Measurements from ENCODE around the gene SMCHD1.
"Not testable (repeated sequence)": the region's sequence is repeated elsewhere in the genome, so short reads cannot be mapped to it uniquely, and the experiment has no call there.

- TF ChIP-seq BHLHE40 (IDR thresholded peaks at IDR 0.05; ENCODE audit: borderline replicate concordance); FOXM1 (IDR thresholded peaks at IDR 0.05; ENCODE audit: borderline replicate concordance); FOXK2 (IDR thresholded peaks at IDR 0.05); HDGF (IDR thresholded peaks at IDR 0.05; ENCODE audit: borderline replicate concordance); ZNF384 (IDR thresholded peaks at IDR 0.05); SUZ12 (IDR thresholded peaks at IDR 0.05): not testable (repeated sequence)
These were observed 180.6 kb downstream of the SMCHD1 start for GRCh38 chr18:2836118-2836517.

Measured in HEK293T (cell line).